Esophagus squamous epithelium (tissue), 4 donors: ENCODE results near the gene TAGAP.

Experiments
- CTCF ChIP-seq, 6 experiments: fragments of 450-650 bp in 4 of 6; fragments of 200-600 bp in 2 of 6; sonication (generic) in 2 of 6; IDR thresholded peaks; one replicate each; pipeline ENCODE4 v1.5.1; 2016 to 2019; ENCODE audit warnings: antibody characterized with exemption in 6 of 6, mild to moderate bottlenecking in 4 of 6, moderate library complexity in 4 of 6
- POLR2A ChIP-seq, 4 donors: fragments of 450-650 bp; IDR thresholded peaks; one replicate each; pipeline ENCODE4 v1.6.1; 2017; ENCODE audit warnings: antibody characterized with exemption in 4 of 4, mild to moderate bottlenecking in 4 of 4, moderate library complexity in 3 of 4

- TF ChIP-seq POLR2A (IDR thresholded peaks at IDR 0.05) = no peak
- TF ChIP-seq CTCF (IDR thresholded peaks at IDR 0.05) = no peak
Observed at GRCh38 chr6:159002432-159003155, 42.2 kb downstream of the TAGAP start.
